Stomach (tissue), 9 donors: ENCODE data around the gene ZNF737. TPM values are rescaled to one million over a fixed set of nuclear protein-coding genes. Genes with fewer than 3 reads are reported as not detected.

Source experiments
- DNase-seq, 2 donors: peaks; one replicate each; pipeline versions ENCODE4 v3.0.0 to v3.0.0-alpha.2; 2013 to 2019
- H3K27ac ChIP-seq, 5 donors: fragments of 200-600 bp in 4 of 5; sonication (generic) in 4 of 5; one replicate each; pipeline ENCODE4 v1.5.1; 2013 to 2019; ENCODE audit warnings: mild to moderate bottlenecking in 1 of 5, moderate library complexity in 1 of 5
- H3K27me3 ChIP-seq, 3 donors: fragments of 200-600 bp; sonication (generic); one replicate each; pipeline ENCODE4 v1.5.1; 2017 to 2019; ENCODE audit warnings: mixed run types in 1 of 3
- H3K36me3 ChIP-seq, 4 donors: fragments of 200-600 bp; sonication (generic); 1 replicate in 3 of 4; 2 replicates in 1 of 4; pipeline ENCODE4 v1.5.1; 2016 to 2019
- H3K4me1 ChIP-seq, 4 donors: fragments of 200-600 bp; sonication (generic); one replicate each; pipeline ENCODE4 v1.5.1; 2016 to 2019
- H3K4me3 ChIP-seq, 4 donors: fragments of 200-600 bp; sonication (generic) in 3 of 4; one replicate each; pipeline ENCODE4 v1.5.1; 2016 to 2019; ENCODE audit warnings: mild to moderate bottlenecking in 1 of 4
- H3K9me3 ChIP-seq, 4 donors: fragments of 200-600 bp; sonication (generic); one replicate each; pipeline ENCODE4 v1.5.1; 2016 to 2019
- CTCF ChIP-seq, 7 experiments: fragments of 450-650 bp in 4 of 7; fragments of 200-600 bp in 3 of 7; sonication (generic) in 3 of 7; IDR thresholded peaks; one replicate each; pipeline ENCODE4 v1.5.1; 2016 to 2019; ENCODE audit warnings: antibody characterized with exemption in 7 of 7, control low read depth in 2 of 7, mild to moderate bottlenecking in 1 of 7
- EP300 ChIP-seq: sonication (generic); formaldehyde crosslinking; IDR thresholded peaks from one replicate; pipeline ENCODE4 v1.6.1; 2017; ENCODE audit warnings: antibody characterized with exemption
- POLR2A ChIP-seq, 4 donors: fragments of 450-650 bp; IDR thresholded peaks; one replicate each; pipeline ENCODE4 v1.6.1; 2016; ENCODE audit warnings: antibody characterized with exemption in 4 of 4, control low read depth in 2 of 4, mild to moderate bottlenecking in 1 of 4, moderate library complexity in 1 of 4
- POLR2AphosphoS5 ChIP-seq, 3 donors: sonication (generic); formaldehyde crosslinking; IDR thresholded peaks; one replicate each; pipeline ENCODE4 v1.6.1; 2016; ENCODE audit warnings: antibody characterized with exemption in 3 of 3
- WGBS, 5 donors: extraction: QIAGEN DNeasy Blood & Tissue Kit in 3 of 5; methylation state at CpG; one replicate each; pipeline versions ENCODE4 v1.1.5 to v1.1.7; 2013 to 2018; 5-methylcytosine and 5-hydroxymethylcytosine counted together
- intact Hi-C: fragments of 100-400 bp; cut with DNase I; formaldehyde crosslinking; loops from one replicate; pipeline ENCODE4 v1.15.1; 2023; ENCODE audit warnings: low total_unique reads
- polyA plus RNA-seq, 3 donors: library from polyadenylated mRNA; stranded (reverse); fragments of 200-250 nt; gene quantifications; one replicate each; pipeline ENCODE4 v1.2.3, GENCODE V29; 2013
- total RNA-seq, 5 donors: library from RNA; depleted of rRNA; stranded (reverse); fragments of >200 nt; gene quantifications; one replicate each; pipeline versions ENCODE4 v1.1.0 to v1.2.3, GENCODE V29; 2014 to 2016
- donor health status: healthy with polysubstance abuse.
- donor health status: Bipolar disorder and iron deficiency.
- donor health status: healthy.

The ZNF737 gene
- total and polyA plus RNA-seq, 8 donors, result 2.4 to 87.8 (median 20.8) TPM

- Histone ChIP-seq H3K4me3 (no peak overlapping the region), H3K4me1 (no peaks in the 10 kb centered on the region), H3K27ac (no peak overlapping the region), H3K27me3 (no peaks in the 10 kb centered on the region), H3K36me3 (no peaks in the 10 kb centered on the region), H3K9me3 (peaks cover 3 to 78% (median 35%) of the 10 kb centered on the region in 4 donors)
- intact Hi-C loops, result no loop called here
- WGBS, 5 donors, result 63 to 73% (median 68%) methylated on average over 5 of the region's 5 CpGs
- no peak for TF ChIP-seq POLR2A (IDR thresholded peaks at IDR 0.05)
- TF ChIP-seq POLR2AphosphoS5 (IDR thresholded peaks at IDR 0.05), result no peak
- TF ChIP-seq CTCF (IDR thresholded peaks at IDR 0.05), result no peak
- TF ChIP-seq EP300, result no peak
- DNase-seq, result peak in 1 of 2 donors; percentile 10
Observed at GRCh38 chr19:20513189-20513904, 52.2 kb downstream of the ZNF737 start.

GRCh38 chr19:20503476-20503875 lies 62.1 kb downstream of the ZNF737 start:
- no peak overlapping the region for H3K4me3 ChIP-seq
- 26 to 52% (median 28%) methylated on average over 1 of the region's 1 CpG for WGBS, 5 donors
- no peak overlapping the region for H3K27ac ChIP-seq
- DNase-seq, result peak; percentile 26 to 38
- peaks cover 0 to 15% (median 0%) of the 10 kb centered on the region in 4 donors for H3K4me1 ChIP-seq
- TF ChIP-seq EP300 (no peak), POLR2A (IDR thresholded peaks at IDR 0.05) (no peak), POLR2AphosphoS5 (IDR thresholded peaks at IDR 0.05) (peak in 2 of 3 donors; percentile 6 to 26), CTCF (IDR thresholded peaks at IDR 0.05) (no peak)
- H3K27me3 ChIP-seq, result no peaks in the 10 kb centered on the region
- no peaks in the 10 kb centered on the region for H3K36me3 ChIP-seq
- intact Hi-C loops, result no loop called here
- H3K9me3 ChIP-seq, result peaks cover 0 to 56% (median 20%) of the 10 kb centered on the region in 4 donors

Other genes with a start within 250 kb of the ZNF737 start
- gene ZNF626, start 95.8 kb upstream of the ZNF737 start, total RNA-seq, result 10 to 100 TPM in 3 of 5 donors, 1 to 10 TPM in 2; 1.2 to 51.4 (median 14.2) TPM
- gene ZNF626, start 95.8 kb upstream of the ZNF737 start, polyA plus RNA-seq, result 1 to 10 TPM; 4.1 to 6.3 (median 4.5) TPM
- gene ZNF66, start 210.5 kb upstream of the ZNF737 start, total RNA-seq, result 10 to 100 TPM in 3 of 5 donors, 1 to 10 TPM in 2; 1.4 to 47.8 (median 21.7) TPM
- gene ZNF66, start 210.5 kb upstream of the ZNF737 start, polyA plus RNA-seq, result 1 to 10 TPM in 1 of 3 donors, under 1 TPM in 2; 0.53 to 1.5 (median 1.00) TPM